BE2C (cell line): ENCODE results near the gene ANKRD13B.

Source experiments
- DNase-seq: peaks from one replicate; pipeline ENCODE4 v3.0.0-alpha.2; 2020
- H3K27me3 ChIP-seq: fragments of 250-450 bp; sonication (Bioruptor Pico); 2 replicates; pipeline ENCODE4 v1.5.1; 2020; ENCODE audit warnings: mild to moderate bottlenecking
- H3K36me3 ChIP-seq: fragments of 250-450 bp; sonication (Bioruptor Pico); 2 replicates; pipeline ENCODE4 v1.5.1; 2020; ENCODE audit warnings: mild to moderate bottlenecking
- H3K4me1 ChIP-seq: fragments of 250-450 bp; sonication (Bioruptor Pico); 2 replicates; pipeline ENCODE4 v1.5.1; 2020
- H3K4me3 ChIP-seq: 2 replicates; pipeline ENCODE4 v1.5.1; 2011; ENCODE audit warnings: low read depth, low read length
- H3K9me3 ChIP-seq: fragments of 250-450 bp; sonication (Bioruptor Pico); 2 replicates; pipeline ENCODE4 v1.5.1; 2020
- TF ChIP-seq, protein P1 (sequence below): IDR thresholded peaks from 2 replicates; pipeline ENCODE4 v1.5.1; 2012; ENCODE audit warnings: mild to moderate bottlenecking, low read depth, low read length

ANKRD13B gene

GRCh38 chr17:29640981-29641642 is 48.2 kb downstream of the ANKRD13B start:
- TF ChIP-seq, protein P1, sequence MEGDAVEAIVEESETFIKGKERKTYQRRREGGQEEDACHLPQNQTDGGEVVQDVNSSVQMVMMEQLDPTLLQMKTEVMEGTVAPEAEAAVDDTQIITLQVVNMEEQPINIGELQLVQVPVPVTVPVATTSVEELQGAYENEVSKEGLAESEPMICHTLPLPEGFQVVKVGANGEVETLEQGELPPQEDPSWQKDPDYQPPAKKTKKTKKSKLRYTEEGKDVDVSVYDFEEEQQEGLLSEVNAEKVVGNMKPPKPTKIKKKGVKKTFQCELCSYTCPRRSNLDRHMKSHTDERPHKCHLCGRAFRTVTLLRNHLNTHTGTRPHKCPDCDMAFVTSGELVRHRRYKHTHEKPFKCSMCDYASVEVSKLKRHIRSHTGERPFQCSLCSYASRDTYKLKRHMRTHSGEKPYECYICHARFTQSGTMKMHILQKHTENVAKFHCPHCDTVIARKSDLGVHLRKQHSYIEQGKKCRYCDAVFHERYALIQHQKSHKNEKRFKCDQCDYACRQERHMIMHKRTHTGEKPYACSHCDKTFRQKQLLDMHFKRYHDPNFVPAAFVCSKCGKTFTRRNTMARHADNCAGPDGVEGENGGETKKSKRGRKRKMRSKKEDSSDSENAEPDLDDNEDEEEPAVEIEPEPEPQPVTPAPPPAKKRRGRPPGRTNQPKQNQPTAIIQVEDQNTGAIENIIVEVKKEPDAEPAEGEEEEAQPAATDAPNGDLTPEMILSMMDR: no peak
- Histone ChIP-seq H3K4me1 (peaks cover 27% of the 10 kb centered on the region), H3K36me3 (peaks cover 4% of the 10 kb centered on the region), H3K4me3 (no peak overlapping the region), H3K27me3 (no peaks in the 10 kb centered on the region), H3K9me3 (no peaks in the 10 kb centered on the region)
- no peak for DNase-seq

DNA sequence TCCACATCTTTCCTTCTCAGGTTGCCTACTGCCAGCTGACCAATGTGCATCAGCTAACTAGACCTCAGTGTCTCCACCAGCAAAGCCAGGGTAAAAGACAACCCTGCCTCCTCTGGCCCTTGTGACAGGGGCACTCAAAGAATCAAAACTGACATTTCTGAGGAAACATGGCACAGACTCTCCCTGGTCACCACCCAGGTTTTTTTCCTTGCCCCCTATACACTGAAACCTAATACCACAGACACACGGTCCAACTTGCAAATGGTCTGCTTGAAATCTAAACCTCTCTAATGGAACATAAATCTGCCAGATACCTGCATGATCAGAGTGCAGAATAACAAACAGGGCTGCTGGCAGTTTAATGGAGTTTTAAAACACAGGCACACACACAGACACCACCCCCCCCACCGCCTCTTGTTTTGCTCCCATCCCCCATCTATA is 49.3 kb downstream of the ANKRD13B start:
- H3K9me3 ChIP-seq: no peaks in the 10 kb centered on the region
- H3K36me3 ChIP-seq: no peaks in the 10 kb centered on the region
- TF ChIP-seq, protein P1: no peak
- H3K4me1 ChIP-seq: peaks cover 28% of the 10 kb centered on the region
- no peaks in the 10 kb centered on the region for H3K27me3 ChIP-seq
- peak; percentile 49 for DNase-seq
- H3K4me3 ChIP-seq: no peak overlapping the region

GRCh38 chr17:29643817-29644160 is 50.9 kb downstream of the ANKRD13B start:
- Histone ChIP-seq H3K36me3 (0 out of 2 replicates have a peak, but pooled peaks cover 4% of the 10 kb centered on the region), H3K9me3 (no peaks in the 10 kb centered on the region), H3K4me1 (peaks cover 28% of the 10 kb centered on the region), H3K27me3 (no peaks in the 10 kb centered on the region), H3K4me3 (no peak overlapping the region)
- peak; percentile 17 for DNase-seq
- TF ChIP-seq, protein P1: no peak

- no peaks in the 10 kb centered on the region for H3K9me3 ChIP-seq
- no peaks in the 10 kb centered on the region for H3K27me3 ChIP-seq
- H3K4me3 ChIP-seq: no peak overlapping the region
- peak; percentile 35 for DNase-seq
- 0 out of 2 replicates have a peak, but pooled peaks cover 4% of the 10 kb centered on the region for H3K36me3 ChIP-seq
- H3K4me1 ChIP-seq: peaks cover 28% of the 10 kb centered on the region
- TF ChIP-seq, protein P1: no peak
These were observed 52.7 kb downstream of the ANKRD13B start for GRCh38 chr17:29645515-29646051.

- Histone ChIP-seq H3K36me3 (0 out of 2 replicates have a peak, but pooled peaks cover 4% of the 10 kb centered on the region), H3K27me3 (no peaks in the 10 kb centered on the region), H3K4me3 (no peak overlapping the region), H3K9me3 (no peaks in the 10 kb centered on the region), H3K4me1 (peaks cover 22% of the 10 kb centered on the region)
- TF ChIP-seq, protein P1: no peak
- no peak for DNase-seq
These were observed 55.1 kb downstream of the ANKRD13B start for GRCh38 chr17:29648005-29648404.

GRCh38 chr17:29649359-29649758 is 56.4 kb downstream of the ANKRD13B start:
- H3K36me3 ChIP-seq: 0 out of 2 replicates have a peak, but pooled peaks cover 4% of the 10 kb centered on the region
- H3K4me1 ChIP-seq: peaks cover 13% of the 10 kb centered on the region
- no peak overlapping the region for H3K4me3 ChIP-seq
- no peaks in the 10 kb centered on the region for H3K9me3 ChIP-seq
- H3K27me3 ChIP-seq: no peaks in the 10 kb centered on the region
- DNase-seq: no peak
- TF ChIP-seq, protein P1: no peak
